DND-41 (cell line): ENCODE data around the gene HECTD4.

Experiments
- ATAC-seq: fragments of 200-7000 bp; cut with Tn5 transposase; 3 replicates; pipeline ENCODE4 v1.9.1; 2021; ENCODE audit warnings: low read depth; ENCODE audit not compliant: insufficient read depth
- DNase-seq: peaks from one replicate; pipeline ENCODE4 v3.0.0-alpha.2; 2020
- H2AFZ ChIP-seq: 2 replicates; pipeline ENCODE4 v1.6.0; 2012; ENCODE audit warnings: low read depth, low read length
- H3K27ac ChIP-seq: 2 replicates; pipeline ENCODE4 v1.5.1; 2012; ENCODE audit warnings: low read length, inconsistent platforms
- H3K27me3 ChIP-seq: fragments of 200-600 bp; sonication (generic); 2 replicates; pipeline ENCODE4 v1.6.0; 2012; ENCODE audit warnings: low read length, mild to moderate bottlenecking, inconsistent platforms; ENCODE audit not compliant: insufficient read depth, poor library complexity
- H3K36me3 ChIP-seq: 2 replicates; pipeline ENCODE4 v1.5.1; 2012; ENCODE audit warnings: low read length, inconsistent platforms; ENCODE audit not compliant: insufficient read depth
- H3K4me1 ChIP-seq: 2 replicates; pipeline ENCODE4 v1.5.1; 2012; ENCODE audit warnings: mild to moderate bottlenecking, low read length; ENCODE audit not compliant: insufficient read depth
- H3K4me2 ChIP-seq: 2 replicates; pipeline ENCODE4 v1.6.0; 2012; ENCODE audit warnings: mild to moderate bottlenecking, moderate library complexity, low read length, inconsistent platforms; ENCODE audit not compliant: insufficient read depth
- H3K4me3 ChIP-seq, 2 experiments: fragments of 200-600 bp in 1 of 2; shearing (Covaris generic) in 1 of 2; 2 replicates each; pipeline ENCODE4 v1.5.1; 2012 to 2016; ENCODE audit warnings: inconsistent platforms in 2 of 2, low read length in 2 of 2, mild to moderate bottlenecking in 2 of 2, low read depth in 1 of 2, moderate library complexity in 1 of 2
- H3K79me2 ChIP-seq: 2 replicates; pipeline ENCODE4 v1.6.0; 2012; ENCODE audit warnings: low read length, inconsistent platforms; ENCODE audit not compliant: insufficient read depth
- H3K9ac ChIP-seq: 2 replicates; pipeline ENCODE4 v1.6.0; 2012; ENCODE audit warnings: low read depth, mild to moderate bottlenecking, inconsistent platforms, low read length, moderate library complexity
- H3K9me3 ChIP-seq: 2 replicates; pipeline ENCODE4 v1.5.1; 2012; ENCODE audit warnings: low read length, moderate library complexity, mild to moderate bottlenecking, inconsistent platforms; ENCODE audit not compliant: insufficient read depth, severe bottlenecking
- H4K20me1 ChIP-seq: 2 replicates; pipeline ENCODE4 v1.6.0; 2012; ENCODE audit warnings: low read length; ENCODE audit not compliant: insufficient read depth
- CTCF ChIP-seq: IDR thresholded peaks from 2 replicates; pipeline ENCODE4 v1.5.1; 2012; ENCODE audit warnings: borderline replicate concordance, low read length, moderate library complexity, mild to moderate bottlenecking; ENCODE audit not compliant: poor library complexity, severe bottlenecking; ENCODE audit errors: extremely low read depth
- EZH2 ChIP-seq: IDR thresholded peaks from 3 replicates; pipeline ENCODE4 v1.6.1; 2012; ENCODE audit warnings: borderline replicate concordance, low read depth, mild to moderate bottlenecking, moderate library complexity, low read length, inconsistent platforms; ENCODE audit not compliant: severe bottlenecking

Gene HECTD4

DNA sequence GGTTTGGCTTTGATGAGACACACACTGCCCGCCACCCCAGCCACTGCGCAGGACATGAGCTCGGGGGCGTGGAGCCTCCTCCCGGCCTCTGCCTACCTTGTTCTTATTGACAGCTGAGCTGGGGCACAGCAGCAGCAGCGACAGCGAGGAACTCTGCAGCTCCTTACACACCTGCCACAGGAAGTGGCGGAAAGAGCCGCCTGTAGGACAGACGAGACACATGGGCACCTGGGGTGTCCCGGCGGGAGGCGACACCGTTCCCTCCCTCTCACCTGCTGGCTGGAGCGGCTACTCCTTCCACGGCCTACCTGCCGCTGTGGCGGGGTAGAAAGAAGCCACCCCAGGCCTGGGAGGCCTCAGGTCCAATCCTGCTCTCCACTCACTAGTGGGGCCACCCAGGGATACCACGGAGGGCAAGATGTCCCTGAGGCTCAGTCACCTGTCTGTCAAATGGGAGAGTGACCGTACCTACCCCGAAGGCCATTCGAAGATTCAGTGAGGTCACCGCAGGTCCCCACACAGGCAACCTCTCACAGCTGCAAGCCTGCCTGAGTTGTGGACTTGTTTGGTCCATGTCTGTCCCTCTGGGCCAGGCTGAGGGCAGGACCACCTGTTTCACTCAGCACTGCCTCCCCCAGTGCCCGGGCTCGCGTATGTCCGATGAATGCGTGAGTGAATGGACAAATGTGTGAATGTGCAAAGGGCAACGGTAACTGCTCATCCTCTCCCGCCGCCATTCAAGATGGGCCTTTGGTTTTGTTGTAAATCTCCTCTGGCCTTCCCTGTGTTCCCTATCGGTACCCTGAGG lies 214.3 kb downstream of the HECTD4 start:
- Histone ChIP-seq H2AFZ (no peak overlapping the region), H3K4me3 (no peak overlapping the region), H3K4me1 (no peaks in the 10 kb centered on the region), H3K27ac (no peak overlapping the region; the same call in 1 of the 2 replicates), H3K36me3 (peaks cover 49% of the 10 kb centered on the region), H4K20me1 (0 out of 2 replicates have a peak, but pooled peaks cover 7% of the 10 kb centered on the region), H3K9me3 (no peaks in the 10 kb centered on the region), H3K9ac (no peak overlapping the region), H3K4me2 (no peak overlapping the region), H3K79me2 (no peaks in the 10 kb centered on the region), H3K27me3 (no peaks in the 10 kb centered on the region)
- ATAC-seq = no peak
- DNase-seq = no peak
- TF ChIP-seq EZH2 (no peak), CTCF (no peak)

DNA sequence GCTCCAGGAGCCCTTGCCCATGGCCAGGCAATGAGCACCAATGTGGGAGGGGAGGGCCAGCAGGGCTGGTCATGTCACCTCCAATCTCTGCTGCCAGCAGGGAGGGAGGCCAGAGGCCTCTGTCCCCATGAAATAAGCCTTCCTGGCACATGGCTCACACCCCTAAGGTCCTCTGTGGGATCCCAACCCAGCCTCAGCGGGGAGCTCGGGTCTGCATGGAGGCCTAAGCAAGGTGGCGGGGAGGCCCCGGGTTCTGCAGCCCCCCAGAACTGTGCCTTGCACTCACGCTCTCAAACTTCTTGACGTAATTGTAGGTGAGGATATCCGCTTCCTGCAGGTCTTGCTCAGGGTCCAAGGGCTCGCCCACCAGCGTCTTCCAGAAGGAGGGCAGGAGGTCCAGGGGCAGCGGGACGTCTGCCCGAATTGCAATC lies 215.2 kb downstream of the HECTD4 start:
- Histone ChIP-seq H4K20me1 (0 out of 2 replicates have a peak, but pooled peaks cover 7% of the 10 kb centered on the region), H3K4me2 (no peak overlapping the region), H2AFZ (no peak overlapping the region), H3K27ac (no peak overlapping the region), H3K9me3 (no peaks in the 10 kb centered on the region), H3K4me3 (no peak overlapping the region), H3K27me3 (no peaks in the 10 kb centered on the region), H3K9ac (no peak overlapping the region), H3K79me2 (no peaks in the 10 kb centered on the region), H3K4me1 (no peaks in the 10 kb centered on the region), H3K36me3 (peaks cover 47% of the 10 kb centered on the region)
- TF ChIP-seq EZH2 (no peak), CTCF (no peak)
- ATAC-seq (no peak), DNase-seq (no peak)

GRCh38 chr12:112166051-112167015 lies 215.9 kb downstream of the HECTD4 start:
- Histone ChIP-seq H3K27me3 (no peaks in the 10 kb centered on the region), H4K20me1 (0 out of 2 replicates have a peak, but pooled peaks cover 7% of the 10 kb centered on the region), H3K4me3 (no peak overlapping the region), H2AFZ (no peak overlapping the region), H3K36me3 (peaks cover 51% of the 10 kb centered on the region), H3K4me1 (no peaks in the 10 kb centered on the region), H3K4me2 (no peak overlapping the region), H3K79me2 (no peaks in the 10 kb centered on the region), H3K9me3 (no peaks in the 10 kb centered on the region), H3K9ac (no peak overlapping the region), H3K27ac (peak overlapping the region; percentile 4; the same call in 1 of the 2 replicates)
- no peak for TF ChIP-seq EZH2
- TF ChIP-seq CTCF = no peak
- DNase-seq (no peak), ATAC-seq (no peak)
